GM23248 (cell line): Measurements from ENCODE around the gene P3H3. TPM values are rescaled to one million over a fixed set of nuclear protein-coding genes. Genes with fewer than 3 reads are reported as not detected.

Source experiments
- DNase-seq: peaks from one replicate; pipeline ENCODE4 v3.0.0-alpha.2; 2015
- H2AFZ ChIP-seq: fragments of 200-600 bp; sonication (generic); 2 replicates; pipeline ENCODE4 v1.6.1; 2016; ENCODE audit warnings: antibody characterized with exemption
- H3F3A ChIP-seq: fragments of 200-600 bp; sonication (generic); 2 replicates; pipeline ENCODE4 v1.6.1; 2016; ENCODE audit warnings: mild to moderate bottlenecking, antibody characterized with exemption, mixed run types; ENCODE audit not compliant: insufficient read depth
- H3K27ac ChIP-seq: fragments of 200-600 bp; sonication (generic); 2 replicates; pipeline ENCODE4 v1.5.1; 2016; ENCODE audit warnings: mild to moderate bottlenecking
- H3K27me3 ChIP-seq: fragments of 200-600 bp; sonication (generic); replicated peaks from 2 replicates; pipeline ENCODE4 v1.6.1; 2016; ENCODE audit warnings: mild to moderate bottlenecking; ENCODE audit not compliant: insufficient read depth
- H3K36me3 ChIP-seq: fragments of 200-600 bp; sonication (generic); 2 replicates; pipeline ENCODE4 v1.6.1; 2016; ENCODE audit warnings: low read depth, mild to moderate bottlenecking
- H3K4me1 ChIP-seq: fragments of 200-600 bp; sonication (generic); 2 replicates; pipeline ENCODE4 v1.6.1; 2016; ENCODE audit warnings: mild to moderate bottlenecking; ENCODE audit not compliant: insufficient read depth
- H3K4me2 ChIP-seq: fragments of 200-600 bp; sonication (generic); one replicate; pipeline ENCODE4 v1.6.1; 2016; ENCODE audit warnings: mild to moderate bottlenecking; ENCODE audit not compliant: unreplicated experiment
- H3K4me3 ChIP-seq: fragments of 200-600 bp; sonication (generic); 2 replicates; pipeline ENCODE4 v1.5.1; 2016; ENCODE audit warnings: mild to moderate bottlenecking
- H3K79me2 ChIP-seq: fragments of 200-600 bp; sonication (generic); 2 replicates; pipeline ENCODE4 v1.6.1; 2016; ENCODE audit warnings: mild to moderate bottlenecking; ENCODE audit not compliant: insufficient read depth
- H3K9ac ChIP-seq: fragments of 200-600 bp; sonication (generic); 2 replicates; pipeline ENCODE4 v1.6.1; 2016; ENCODE audit warnings: mild to moderate bottlenecking
- H3K9me2 ChIP-seq: fragments of 200-600 bp; sonication (generic); 2 replicates; pipeline ENCODE4 v1.6.1; 2016; ENCODE audit warnings: mixed run types, mild to moderate bottlenecking, moderate library complexity; ENCODE audit not compliant: insufficient read depth
- H3K9me3 ChIP-seq: fragments of 200-600 bp; sonication (generic); one replicate; pipeline ENCODE4 v1.6.1; 2017; ENCODE audit warnings: low read depth
- H4K20me1 ChIP-seq: fragments of 200-600 bp; sonication (generic); 2 replicates; pipeline ENCODE4 v1.6.0; 2016; ENCODE audit not compliant: insufficient read depth
- EZH2 ChIP-seq: fragments of 200-600 bp; sonication (generic); IDR thresholded peaks from 2 replicates; pipeline ENCODE4 v1.6.1; 2018; ENCODE audit warnings: antibody characterized with exemption, mild to moderate bottlenecking; ENCODE audit not compliant: insufficient read depth, poor library complexity, severe bottlenecking
- EZH2phosphoT487 ChIP-seq: fragments of 200-600 bp; sonication (generic); IDR thresholded peaks from 2 replicates; pipeline ENCODE4 v1.6.1; 2018; ENCODE audit warnings: antibody characterized with exemption, moderate library complexity, mild to moderate bottlenecking, low read depth; ENCODE audit not compliant: insufficient read depth
- WGBS, 2 experiments: methylation state at CpG; one replicate each; pipeline ENCODE4 v1.1.6; 2015 to 2017; ENCODE audit warnings: low lambda C conversion rate in 2 of 2, low coverage in 1 of 2; ENCODE audit errors: missing lambda C conversion rate in 2 of 2; 5-methylcytosine and 5-hydroxymethylcytosine counted together
- in situ Hi-C: fragments of 300-500 bp; cut with MboI; formaldehyde crosslinking; loops from 2 replicates; pipeline ENCODE4 v1.15.0; 2020
- polyA plus RNA-seq: library from polyadenylated mRNA; unstranded; fragments of >200 nt; fragmentation: Nextera tagmentation; extraction: Ambion mirVana; gene quantifications from 2 replicates; pipeline ENCODE4 v1.2.1, GENCODE V29; 2016
- total RNA-seq: library from RNA; depleted of rRNA; stranded (reverse); fragments of >200 nt; shearing (Covaris generic); gene quantifications from 2 replicates; pipeline ENCODE4 v1.2.3, GENCODE V29; 2014

The P3H3 gene
- total and polyA plus RNA-seq, 2 experiments from 2014 or later: 37.6 to 43.0 TPM

- Histone ChIP-seq H3K9me2 (no peaks in the 10 kb centered on the region), H3K9me3 (no peaks in the 10 kb centered on the region), H4K20me1 (no peaks in the 10 kb centered on the region), H3K79me2 (peaks cover 11% of the 10 kb centered on the region), H3F3A (no peaks in the 10 kb centered on the region; the same call in 1 of the 2 replicates), H2AFZ (no peak overlapping the region), H3K4me2 (no peak overlapping the region), H3K27ac (no peak overlapping the region), H3K4me3 (no peak overlapping the region), H3K36me3 (no peaks in the 10 kb centered on the region), H3K27me3 (peaks cover 7% of the 10 kb centered on the region), H3K4me1 (peaks cover 14% of the 10 kb centered on the region), H3K9ac (no peak overlapping the region)
- 19 to 20% methylated on average over 7 of the region's 7 CpGs for WGBS, 2 experiments
- in situ Hi-C loops: no loop called here
- TF ChIP-seq EZH2phosphoT487 (no peak), EZH2 (no peak)
- DNase-seq: no peak
Measured at GRCh38 chr12:6822426-6823135, 5.6 kb upstream of the P3H3 start.

GRCh38 chr12:6823182-6824084 is 4.8 kb upstream of the P3H3 start:
- H3K4me3 ChIP-seq: no peak overlapping the region
- H3K4me2 ChIP-seq: no peak overlapping the region
- no peaks in the 10 kb centered on the region for H3K9me3 ChIP-seq
- peaks cover 7% of the 10 kb centered on the region for H3K27me3 ChIP-seq
- WGBS, 2 experiments: 45 to 53% methylated on average over 8 to 11 of the region's 12 CpGs
- H3K9me2 ChIP-seq: no peaks in the 10 kb centered on the region
- H2AFZ ChIP-seq: no peak overlapping the region
- in situ Hi-C loops: no loop called here
- H3K27ac ChIP-seq: no peak overlapping the region
- H3K9ac ChIP-seq: no peak overlapping the region
- no peaks in the 10 kb centered on the region for H3K36me3 ChIP-seq
- H4K20me1 ChIP-seq: no peaks in the 10 kb centered on the region
- no peak for TF ChIP-seq EZH2
- no peak for TF ChIP-seq EZH2phosphoT487
- no peak for DNase-seq
- no peaks in the 10 kb centered on the region; the same call in 1 of the 2 replicates for H3F3A ChIP-seq
- H3K79me2 ChIP-seq: peaks cover 16% of the 10 kb centered on the region
- peaks cover 15% of the 10 kb centered on the region for H3K4me1 ChIP-seq

- Histone ChIP-seq H4K20me1 (no peaks in the 10 kb centered on the region), H3K9ac (no peak overlapping the region), H3K9me2 (no peaks in the 10 kb centered on the region), H3K4me3 (no peak overlapping the region), H3K27ac (no peak overlapping the region), H3K4me2 (no peak overlapping the region), H3K79me2 (peaks cover 16% of the 10 kb centered on the region), H3F3A (no peaks in the 10 kb centered on the region; the same call in 1 of the 2 replicates), H3K4me1 (peaks cover 15% of the 10 kb centered on the region), H3K9me3 (no peaks in the 10 kb centered on the region), H2AFZ (no peak overlapping the region), H3K36me3 (no peaks in the 10 kb centered on the region), H3K27me3 (peaks cover 7% of the 10 kb centered on the region)
- no peak for DNase-seq
- TF ChIP-seq EZH2 (no peak), EZH2phosphoT487 (no peak)
- in situ Hi-C loops: no loop called here
- WGBS, 2 experiments: 53 to 66% methylated on average over 31 to 32 of the region's 37 CpGs
Measured at GRCh38 chr12:6824085-6824775, 4.0 kb upstream of the P3H3 start.

- DNase-seq: peak; percentile 75
- Histone ChIP-seq H3K27me3 (peaks cover 7% of the 10 kb centered on the region), H3K79me2 (peaks cover 22% of the 10 kb centered on the region), H2AFZ (peak overlapping the region; percentile 77), H3K4me2 (peak overlapping the region; percentile 78), H3F3A (no peaks in the 10 kb centered on the region; the same call in 1 of the 2 replicates), H3K4me1 (peaks cover 20% of the 10 kb centered on the region), H4K20me1 (no peaks in the 10 kb centered on the region), H3K9ac (peak overlapping the region; percentile 63), H3K4me3 (peak overlapping the region; percentile 64), H3K27ac (no peak overlapping the region), H3K36me3 (no peaks in the 10 kb centered on the region), H3K9me3 (no peaks in the 10 kb centered on the region), H3K9me2 (no peaks in the 10 kb centered on the region)
- in situ Hi-C loops: no loop called here
- TF ChIP-seq EZH2phosphoT487: no peak
- TF ChIP-seq EZH2: no peak
- WGBS, 2 experiments: 15 to 16% methylated on average over 12 of the region's 12 CpGs
Measured at GRCh38 chr12:6824901-6825381, 3.3 kb upstream of the P3H3 start.
